MCF 10A (cell line): ENCODE data around the gene CCDC171. TPM values are rescaled to one million over a fixed set of nuclear protein-coding genes. Genes with fewer than 3 reads are reported as not detected.

Source experiments
- BruUV-seq: library from RNA; stranded (reverse); fragments of 400-500 nt; replicated peaks from 2 replicates; lab custom pipeline; 2021; lab: Mats Ljungman, UMichigan
- CTCF ChIA-PET: fragments of 300-600 bp; sonication (Branson Sonifier 250); formaldehyde crosslinking; extraction: SDS; loops from one replicate; lab custom pipeline; 2021; ENCODE audit warnings: antibody characterized with exemption, inconsistent platforms; lab: Yijun Ruan, JAX
- POLR2A ChIA-PET: fragments of 300-600, 350-650 bp; sonication (Branson Sonifier 250); formaldehyde crosslinking; extraction: SDS; loops from one replicate; lab custom pipeline; 2020; ENCODE audit warnings: antibody characterized with exemption, inconsistent platforms; lab: Yijun Ruan, JAX
- DNase-seq: peaks from one replicate; pipeline ENCODE4 v3.0.0-alpha.2; 2018; ENCODE audit not compliant: unreplicated experiment
- H3K27ac Mint-ChIP-seq: one replicate; pipeline ENCODE4 v1.8.0; 2022; ENCODE audit warnings: mild to moderate bottlenecking, low read depth, mixed read lengths; ENCODE audit not compliant: unreplicated experiment
- H3K27me3 Mint-ChIP-seq: one replicate; pipeline ENCODE4 v1.8.0; 2022; ENCODE audit warnings: mixed read lengths; ENCODE audit not compliant: insufficient read depth, unreplicated experiment
- H3K36me3 Mint-ChIP-seq: one replicate; pipeline ENCODE4 v1.8.0; 2022; ENCODE audit warnings: mild to moderate bottlenecking, moderate library complexity, mixed read lengths; ENCODE audit not compliant: insufficient read depth, unreplicated experiment
- H3K4me1 Mint-ChIP-seq: one replicate; pipeline ENCODE4 v1.8.0; 2022; ENCODE audit warnings: mixed read lengths; ENCODE audit not compliant: insufficient read depth, unreplicated experiment
- H3K4me3 Mint-ChIP-seq: one replicate; pipeline ENCODE4 v1.8.0; 2022; ENCODE audit warnings: mild to moderate bottlenecking, moderate library complexity, mixed read lengths; ENCODE audit not compliant: unreplicated experiment
- H3K9me3 Mint-ChIP-seq: one replicate; pipeline ENCODE4 v1.8.0; 2022; ENCODE audit warnings: mixed read lengths; ENCODE audit not compliant: unreplicated experiment
- intact Hi-C: fragments of 100-400 bp; cut with micrococcal nuclease; formaldehyde crosslinking; loops from 2 replicates; pipeline ENCODE4 v1.14.1; 2022
- total RNA-seq: library from RNA; stranded (reverse); gene quantifications from 2 replicates; pipeline ENCODE4 v1.2.3, GENCODE V29; 2022
- TF ChIP-seq, protein P1 (sequence below): fragments of 200-600 bp; IDR thresholded peaks from one replicate; pipeline ENCODE4 v1.8.0; 2022; ENCODE audit warnings: antibody characterized with exemption, mild to moderate bottlenecking; ENCODE audit not compliant: unreplicated experiment

Gene CCDC171
- total RNA-seq, 1 experiment from 2014 or later = 1.7 TPM

DNA sequence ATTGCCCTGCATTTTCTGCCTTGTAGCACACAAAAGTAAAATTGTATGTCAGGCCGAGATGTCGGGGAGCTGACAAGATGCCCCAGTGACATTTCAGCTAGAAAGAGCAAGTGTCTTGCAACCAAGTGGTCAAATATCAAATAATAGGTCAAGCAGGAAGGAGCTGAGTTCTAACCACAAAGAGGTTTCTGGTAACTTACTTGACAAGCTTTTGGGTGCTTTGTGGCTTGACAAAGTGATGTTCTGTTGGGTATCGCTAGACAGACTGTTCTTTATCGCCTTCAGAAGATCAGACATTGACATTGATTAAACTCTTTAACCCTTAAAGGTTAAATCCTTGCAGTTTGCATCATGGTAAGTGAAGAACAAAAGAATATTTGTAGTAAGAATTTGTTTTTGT, 419.9 kb downstream of the CCDC171 start:
- Mint-ChIP-seq H3K27me3 (no peaks in the 10 kb centered on the region), H3K27ac (no peak overlapping the region), H3K4me3 (no peak overlapping the region), H3K9me3 (no peaks in the 10 kb centered on the region), H3K4me1 (no peaks in the 10 kb centered on the region), H3K36me3 (no peaks in the 10 kb centered on the region)
- intact Hi-C loops = no loop called here
- no TSS peak for BruUV-seq
- TF ChIP-seq, protein P1, sequence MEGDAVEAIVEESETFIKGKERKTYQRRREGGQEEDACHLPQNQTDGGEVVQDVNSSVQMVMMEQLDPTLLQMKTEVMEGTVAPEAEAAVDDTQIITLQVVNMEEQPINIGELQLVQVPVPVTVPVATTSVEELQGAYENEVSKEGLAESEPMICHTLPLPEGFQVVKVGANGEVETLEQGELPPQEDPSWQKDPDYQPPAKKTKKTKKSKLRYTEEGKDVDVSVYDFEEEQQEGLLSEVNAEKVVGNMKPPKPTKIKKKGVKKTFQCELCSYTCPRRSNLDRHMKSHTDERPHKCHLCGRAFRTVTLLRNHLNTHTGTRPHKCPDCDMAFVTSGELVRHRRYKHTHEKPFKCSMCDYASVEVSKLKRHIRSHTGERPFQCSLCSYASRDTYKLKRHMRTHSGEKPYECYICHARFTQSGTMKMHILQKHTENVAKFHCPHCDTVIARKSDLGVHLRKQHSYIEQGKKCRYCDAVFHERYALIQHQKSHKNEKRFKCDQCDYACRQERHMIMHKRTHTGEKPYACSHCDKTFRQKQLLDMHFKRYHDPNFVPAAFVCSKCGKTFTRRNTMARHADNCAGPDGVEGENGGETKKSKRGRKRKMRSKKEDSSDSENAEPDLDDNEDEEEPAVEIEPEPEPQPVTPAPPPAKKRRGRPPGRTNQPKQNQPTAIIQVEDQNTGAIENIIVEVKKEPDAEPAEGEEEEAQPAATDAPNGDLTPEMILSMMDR = no peak
- ChIA-PET CTCF (interaction anchor here (1.1 kb wide), 1 partner anchor 100 kb away, joined by 4 read pairs; no protein-coding TSS in a partner anchor), POLR2A (no interaction called here)
- DNase-seq = no peak

DNA sequence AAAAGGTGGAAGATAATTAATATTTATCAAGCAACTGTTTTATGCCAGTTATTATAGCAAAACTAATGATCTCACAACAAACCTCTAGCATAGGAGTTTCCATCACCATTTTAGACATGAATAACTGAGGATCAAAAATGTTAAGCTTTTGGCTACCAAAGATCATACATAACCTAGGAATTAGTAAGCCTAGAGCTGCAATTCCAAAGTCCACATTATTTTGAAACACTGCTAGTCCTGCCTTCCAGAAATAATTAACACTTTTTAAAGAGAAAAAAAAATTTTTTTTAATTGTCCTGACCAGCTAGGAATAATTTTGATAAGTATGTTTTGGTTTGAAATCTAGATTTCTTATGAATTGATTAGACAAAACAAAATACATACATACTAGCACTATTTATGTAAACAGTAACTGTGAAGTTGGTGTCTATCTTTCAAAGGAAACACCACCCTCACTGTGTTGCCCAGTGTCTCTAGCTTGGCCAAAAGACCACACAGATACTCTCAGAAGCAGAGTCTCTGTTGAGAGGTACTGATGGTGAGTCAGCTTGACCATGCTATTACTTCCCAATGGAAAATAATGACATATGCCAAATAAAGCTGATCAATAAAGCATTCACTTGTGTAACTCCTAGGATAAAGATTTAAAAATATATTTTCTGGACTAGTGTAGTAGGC, 422.4 kb downstream of the CCDC171 start:
- no peak for DNase-seq
- POLR2A ChIA-PET = no interaction called here
- CTCF ChIA-PET = interaction anchor here (0.5 kb wide), 1 partner anchor 554 kb away, joined by 5 read pairs; no protein-coding TSS in a partner anchor
- Mint-ChIP-seq H3K4me3 (no peak overlapping the region), H3K27ac (no peak overlapping the region), H3K36me3 (no peaks in the 10 kb centered on the region), H3K4me1 (no peaks in the 10 kb centered on the region), H3K9me3 (no peaks in the 10 kb centered on the region), H3K27me3 (no peaks in the 10 kb centered on the region)
- TF ChIP-seq, protein P1 = no peak
- intact Hi-C loops = no loop called here
- no TSS peak for BruUV-seq

DNA sequence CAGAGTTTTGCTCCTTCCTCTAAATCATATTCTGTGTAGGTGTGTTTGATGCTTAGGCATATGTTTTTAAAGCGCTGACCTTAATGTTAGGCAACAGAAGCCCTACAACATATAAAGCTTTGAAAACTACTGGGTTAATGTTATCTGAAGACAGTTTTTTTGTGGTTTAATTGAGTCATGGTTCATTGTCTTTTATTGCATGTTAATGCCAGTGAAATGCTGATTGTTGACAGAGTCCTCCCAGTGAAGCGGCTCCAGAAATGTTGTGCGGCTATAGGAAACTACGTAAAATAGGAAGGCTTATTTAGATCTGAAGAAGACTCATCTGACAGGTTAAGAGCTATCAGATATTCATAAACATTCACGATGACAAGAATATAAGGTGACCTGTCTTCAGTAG, 424.6 kb downstream of the CCDC171 start:
- H3K4me3 Mint-ChIP-seq = no peak overlapping the region
- H3K27me3 Mint-ChIP-seq = no peaks in the 10 kb centered on the region

DNA sequence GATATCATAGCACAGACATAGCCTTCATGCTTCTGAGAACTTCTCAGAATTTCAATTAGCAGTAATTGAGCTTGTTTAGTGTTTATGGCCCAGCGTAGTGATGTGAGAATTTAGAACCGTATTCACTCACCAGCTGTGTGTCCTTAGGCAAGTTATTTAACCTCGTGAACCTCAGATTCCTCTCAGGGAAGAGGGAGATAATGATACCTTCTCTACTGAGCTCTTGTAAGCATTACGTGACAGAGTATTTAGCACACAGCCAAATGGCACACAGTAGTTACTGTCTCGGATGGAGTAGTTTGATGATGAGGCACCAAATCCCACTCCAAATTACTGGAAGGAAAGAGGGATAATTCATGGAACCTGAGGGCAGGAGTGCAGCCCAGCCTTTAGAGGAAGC, 429.3 kb downstream of the CCDC171 start:
- ChIA-PET POLR2A (no interaction called here), CTCF (no interaction called here)
- DNase-seq = no peak
- intact Hi-C loops = no loop called here
- Mint-ChIP-seq H3K9me3 (no peaks in the 10 kb centered on the region), H3K36me3 (no peaks in the 10 kb centered on the region), H3K27me3 (no peaks in the 10 kb centered on the region), H3K4me1 (no peaks in the 10 kb centered on the region), H3K27ac (no peak overlapping the region), H3K4me3 (no peak overlapping the region)
- TF ChIP-seq, protein P1 = no peak
- no TSS peak for BruUV-seq

More for the DNA sequence above, 424.6 kb downstream of the CCDC171 start:
- DNase-seq = no peak
- H3K9me3 Mint-ChIP-seq = no peaks in the 10 kb centered on the region
- POLR2A ChIA-PET = interaction anchor here (1.0 kb wide), 1 partner anchor 16 kb away, joined by 4 read pairs; no protein-coding TSS in a partner anchor
- no peaks in the 10 kb centered on the region for H3K36me3 Mint-ChIP-seq
- TF ChIP-seq, protein P1 = no peak
- no peaks in the 10 kb centered on the region for H3K4me1 Mint-ChIP-seq
- no peak overlapping the region for H3K27ac Mint-ChIP-seq
- intact Hi-C loops = no loop called here
- BruUV-seq = no TSS peak
- CTCF ChIA-PET = interaction anchor here (0.7 kb wide), 1 partner anchor 1451 kb away, joined by 3 read pairs; no protein-coding TSS in a partner anchor
